ENCODE results near the gene LRP1B.

The LRP1B gene

GRCh38 chr2:142037744-142038143, 93.1 kb downstream of the LRP1B start:
- DNase-seq: no peak

GRCh38 chr2:142037066-142037465, 93.8 kb downstream of the LRP1B start:
- no peak for DNase-seq

GRCh38 chr2:142033393-142033792, 97.4 kb downstream of the LRP1B start:
- DNase-seq: no peak

GRCh38 chr2:142031656-142032055, 99.2 kb downstream of the LRP1B start:
- no peak for DNase-seq

- DNase-seq: no peak
Measured at GRCh38 chr2:142030735-142031134, 100.1 kb downstream of the LRP1B start.

GRCh38 chr2:142029974-142030373, 100.8 kb downstream of the LRP1B start:
- no peak for DNase-seq

- DNase-seq: no peak
Measured at GRCh38 chr2:142025394-142025793, 105.4 kb downstream of the LRP1B start.

- no peak for DNase-seq
Measured at GRCh38 chr2:142020368-142020767, 110.4 kb downstream of the LRP1B start.

- no peak for DNase-seq
Measured at GRCh38 chr2:142014536-142014935, 116.3 kb downstream of the LRP1B start.

- no peak for DNase-seq
Measured at GRCh38 chr2:142012797-142013196, 118.0 kb downstream of the LRP1B start.

GRCh38 chr2:142010477-142011270, 120.1 kb downstream of the LRP1B start:
- no peak for DNase-seq

- DNase-seq: no peak
Measured at GRCh38 chr2:142008135-142008744, 122.6 kb downstream of the LRP1B start.

- no peak for DNase-seq
Measured at GRCh38 chr2:141994066-141994465, 136.8 kb downstream of the LRP1B start.

- no peak for DNase-seq
Measured at GRCh38 chr2:141992695-141993094, 138.1 kb downstream of the LRP1B start.

GRCh38 chr2:141968433-141968832, 162.4 kb downstream of the LRP1B start:
- peak; percentile 37 for DNase-seq

- DNase-seq: no peak
Measured at GRCh38 chr2:141967980-141968379, 162.8 kb downstream of the LRP1B start.

- no peak for DNase-seq
Measured at GRCh38 chr2:141967503-141967902, 163.3 kb downstream of the LRP1B start.

- no peak for DNase-seq
Measured at GRCh38 chr2:141959941-141960340, 170.9 kb downstream of the LRP1B start.

- no peak for DNase-seq
Measured at GRCh38 chr2:141959016-141959415, 171.8 kb downstream of the LRP1B start.

- no peak for DNase-seq
Measured at GRCh38 chr2:141957827-141958450, 172.9 kb downstream of the LRP1B start.

- no peak for DNase-seq
Measured at GRCh38 chr2:141957321-141957720, 173.5 kb downstream of the LRP1B start.

- no peak for DNase-seq
Measured at GRCh38 chr2:141947396-141948114, 183.3 kb downstream of the LRP1B start.

- DNase-seq: no peak
Measured at GRCh38 chr2:141946016-141946415, 184.8 kb downstream of the LRP1B start.
